SJSA1 (cell line): ENCODE results near the gene SLC25A44. TPM values are rescaled to one million over a fixed set of nuclear protein-coding genes. Genes with fewer than 3 reads are reported as not detected.

Experiments
- DNase-seq, 2 experiments: peaks; one replicate each; pipeline ENCODE4 v3.0.0-alpha.2; 2015 to 2020; ENCODE audit warnings: low spot score in 2 of 2, low read depth in 1 of 2
- H3K27ac ChIP-seq: fragments of 250-450 bp; sonication (Bioruptor Pico); 2 replicates; pipeline ENCODE4 v1.5.1; 2020; ENCODE audit warnings: mild to moderate bottlenecking, moderate library complexity
- H3K27me3 ChIP-seq: fragments of 250-450 bp; sonication (Bioruptor Pico); replicated peaks from 2 replicates; pipeline ENCODE4 v1.5.1; 2020; ENCODE audit warnings: mild to moderate bottlenecking, moderate library complexity
- H3K36me3 ChIP-seq: fragments of 250-450 bp; sonication (Bioruptor Pico); 2 replicates; pipeline ENCODE4 v1.5.1; 2020; ENCODE audit warnings: mild to moderate bottlenecking
- H3K4me1 ChIP-seq: fragments of 250-450 bp; sonication (Bioruptor Pico); replicated peaks from 2 replicates; pipeline ENCODE4 v1.6.1; 2021; ENCODE audit warnings: mild to moderate bottlenecking
- H3K4me3 ChIP-seq: fragments of 250-450 bp; sonication (Bioruptor Pico); 2 replicates; pipeline ENCODE4 v1.5.1; 2020; ENCODE audit warnings: mild to moderate bottlenecking
- H3K9me3 ChIP-seq: fragments of 250-450 bp; sonication (Bioruptor Pico); replicated peaks from 2 replicates; pipeline ENCODE4 v1.5.1; 2020; ENCODE audit warnings: mild to moderate bottlenecking
- total RNA-seq: library from RNA; depleted of rRNA; stranded (reverse); fragments of >200 nt; shearing (Covaris generic); gene quantifications from 2 replicates; pipeline ENCODE4 v1.2.3, GENCODE V29; 2014

Gene SLC25A44
- total RNA-seq, 1 experiment from 2014 or later, result 17.9 TPM

DNA sequence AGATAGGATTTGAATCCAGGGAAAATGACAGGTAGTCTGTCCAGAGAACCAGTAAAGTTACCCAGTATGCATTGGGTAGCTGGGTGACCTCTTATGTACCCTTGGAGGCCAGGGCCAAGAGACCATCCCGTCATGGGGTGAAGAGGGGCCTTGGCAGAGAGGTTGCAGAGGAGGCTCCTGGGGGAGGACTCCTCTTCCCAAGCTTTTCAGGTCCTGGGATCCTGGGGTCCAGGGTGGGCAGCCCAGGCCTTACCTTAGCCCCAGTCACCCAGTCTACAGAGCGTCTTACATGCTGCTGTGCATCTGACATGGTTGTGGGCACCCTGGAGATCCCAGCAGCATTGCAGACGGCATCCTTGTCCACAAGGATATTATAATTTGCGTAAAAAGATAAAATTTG lies 32.9 kb downstream of the SLC25A44 start:
- H3K9me3 ChIP-seq, result no peaks in the 10 kb centered on the region
- H3K4me3 ChIP-seq, result no peak overlapping the region
- no peak overlapping the region for H3K27ac ChIP-seq
- H3K4me1 ChIP-seq, result peaks cover 16% of the 10 kb centered on the region
- DNase-seq, result no peak
- no peaks in the 10 kb centered on the region for H3K27me3 ChIP-seq
- H3K36me3 ChIP-seq, result peaks cover 29% of the 10 kb centered on the region

- Histone ChIP-seq H3K4me1 (peaks cover 8% of the 10 kb centered on the region), H3K9me3 (no peaks in the 10 kb centered on the region)
Measured at GRCh38 chr1:156228501-156228900, 34.6 kb downstream of the SLC25A44 start.

GRCh38 chr1:156229809-156230472 lies 36.0 kb downstream of the SLC25A44 start:
- no peak for DNase-seq
- Histone ChIP-seq H3K4me1 (peaks cover 13% of the 10 kb centered on the region), H3K27me3 (no peaks in the 10 kb centered on the region), H3K27ac (no peak overlapping the region), H3K36me3 (peaks cover 17% of the 10 kb centered on the region), H3K9me3 (no peaks in the 10 kb centered on the region), H3K4me3 (no peak overlapping the region)

More at GRCh38 chr1:156228501-156228900, 34.6 kb downstream of the SLC25A44 start:
- Histone ChIP-seq H3K27ac (no peak overlapping the region), H3K4me3 (no peak overlapping the region), H3K36me3 (peaks cover 15% of the 10 kb centered on the region), H3K27me3 (no peaks in the 10 kb centered on the region)
- DNase-seq, result no peak

DNA sequence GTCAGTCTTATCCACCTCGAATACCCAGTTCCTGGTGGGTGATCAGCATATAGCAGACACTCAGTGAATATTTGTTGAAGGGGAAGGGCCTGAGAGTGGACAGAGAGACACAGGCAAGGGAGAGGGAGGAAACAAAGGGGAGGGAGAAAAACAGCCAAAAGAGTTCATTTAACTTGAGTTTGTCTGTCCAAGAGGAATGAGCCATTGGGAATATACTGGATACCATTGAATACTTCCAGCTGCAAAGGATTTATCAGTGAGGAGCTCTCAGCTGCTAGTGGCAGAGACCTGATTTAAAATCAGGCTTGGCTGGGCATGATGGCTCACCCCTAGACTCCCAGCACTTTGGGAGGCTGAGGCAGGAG lies 36.6 kb downstream of the SLC25A44 start:
- no peak overlapping the region for H3K27ac ChIP-seq
- H3K9me3 ChIP-seq, result no peaks in the 10 kb centered on the region
- peaks cover 17% of the 10 kb centered on the region for H3K36me3 ChIP-seq
- no peaks in the 10 kb centered on the region for H3K27me3 ChIP-seq
- no peak overlapping the region for H3K4me3 ChIP-seq
- H3K4me1 ChIP-seq, result peaks cover 13% of the 10 kb centered on the region
- no peak for DNase-seq

GRCh38 chr1:156232201-156232894 lies 38.4 kb downstream of the SLC25A44 start:
- no peak for DNase-seq
- H3K27me3 ChIP-seq, result no peaks in the 10 kb centered on the region
- peaks cover 13% of the 10 kb centered on the region for H3K4me1 ChIP-seq
- H3K27ac ChIP-seq, result no peak overlapping the region
- peaks cover 21% of the 10 kb centered on the region for H3K36me3 ChIP-seq
- H3K4me3 ChIP-seq, result no peak overlapping the region
- no peaks in the 10 kb centered on the region for H3K9me3 ChIP-seq

- H3K4me3 ChIP-seq, result no peak overlapping the region
- peak; percentile 75 to 89 for DNase-seq
- H3K27ac ChIP-seq, result peak overlapping the region; percentile 94
- no peaks in the 10 kb centered on the region for H3K27me3 ChIP-seq
- H3K9me3 ChIP-seq, result no peaks in the 10 kb centered on the region
- peaks cover 27% of the 10 kb centered on the region for H3K36me3 ChIP-seq
- peaks cover 13% of the 10 kb centered on the region for H3K4me1 ChIP-seq
Measured at GRCh38 chr1:156233426-156234127, 39.7 kb downstream of the SLC25A44 start.

- Histone ChIP-seq H3K36me3 (peaks cover 33% of the 10 kb centered on the region), H3K4me1 (peaks cover 13% of the 10 kb centered on the region), H3K4me3 (no peak overlapping the region), H3K27me3 (no peaks in the 10 kb centered on the region), H3K27ac (no peak overlapping the region), H3K9me3 (no peaks in the 10 kb centered on the region)
- DNase-seq, result no peak
Measured at GRCh38 chr1:156236164-156236563, 42.3 kb downstream of the SLC25A44 start.

DNA sequence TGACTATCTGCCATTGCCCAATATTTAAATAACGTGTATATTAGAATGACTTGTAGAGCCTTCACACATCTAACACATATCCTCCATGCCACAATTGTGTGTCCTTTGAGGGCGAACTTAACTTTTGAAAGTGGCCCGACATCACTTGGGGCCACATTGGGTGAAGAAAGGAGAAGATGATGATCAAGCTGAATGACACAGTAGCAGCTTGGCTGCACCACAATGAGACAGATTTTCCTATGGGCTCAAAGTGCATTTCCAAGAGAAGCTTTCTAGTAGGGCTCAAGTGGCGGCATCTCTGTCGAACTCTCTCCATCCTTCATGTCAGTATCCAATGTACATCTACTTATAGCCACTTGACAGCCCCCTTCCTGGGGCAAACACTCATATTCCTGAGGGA lies 44.3 kb downstream of the SLC25A44 start:
- Histone ChIP-seq H3K36me3 (peaks cover 33% of the 10 kb centered on the region), H3K4me3 (no peak overlapping the region), H3K9me3 (no peaks in the 10 kb centered on the region), H3K4me1 (peaks cover 9% of the 10 kb centered on the region), H3K27ac (no peak overlapping the region), H3K27me3 (no peaks in the 10 kb centered on the region)
- DNase-seq, result no peak

DNA sequence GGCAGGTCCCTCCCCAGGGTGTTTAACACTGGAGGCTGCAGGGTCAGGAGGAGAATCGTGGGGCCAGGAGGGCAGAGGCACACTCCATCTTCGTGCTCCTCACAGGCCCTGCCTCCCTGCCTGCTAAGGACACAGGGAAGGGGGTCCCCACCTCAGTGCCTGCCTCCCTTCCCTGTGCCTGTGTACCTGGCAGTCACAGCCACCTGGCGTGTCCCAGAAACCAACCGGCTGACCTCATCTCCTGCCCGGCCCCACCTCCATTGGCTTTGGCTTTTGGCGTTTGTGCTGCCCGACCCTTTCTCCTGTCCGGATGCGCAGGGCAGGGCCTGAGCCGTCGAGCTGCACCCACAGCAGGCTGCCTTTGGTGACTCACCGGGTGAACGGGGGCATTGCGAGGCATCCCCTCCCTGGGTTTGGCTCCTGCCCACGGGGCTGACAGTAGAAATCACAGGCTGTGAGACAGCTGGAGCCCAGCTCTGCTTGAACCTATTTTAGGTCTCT lies 47.5 kb downstream of the SLC25A44 start:
- H3K27ac ChIP-seq, result no peak overlapping the region
- H3K36me3 ChIP-seq, result peaks cover 19% of the 10 kb centered on the region
- no peak overlapping the region for H3K4me3 ChIP-seq
- H3K27me3 ChIP-seq, result peaks cover 15% of the 10 kb centered on the region
- DNase-seq, result no peak
- peaks cover 8% of the 10 kb centered on the region for H3K4me1 ChIP-seq
- H3K9me3 ChIP-seq, result no peaks in the 10 kb centered on the region

- no peaks in the 10 kb centered on the region for H3K9me3 ChIP-seq
- peaks cover 18% of the 10 kb centered on the region for H3K27me3 ChIP-seq
- no peak within 1 kb of the TSS for H3K27ac ChIP-seq
- H3K4me1 ChIP-seq, result peaks cover 8% of the 10 kb centered on the region
- DNase-seq, result no peak
- H3K4me3 ChIP-seq, result no peak within 1 kb of the TSS
- peaks cover 13% of the 10 kb centered on the region for H3K36me3 ChIP-seq
Measured at GRCh38 chr1:156241926-156242325, 48.0 kb downstream of the SLC25A44 start, which contains the start of gene BGLAP. Gene BGLAP, plus strand, starts transcription at chr1:156242184. Its CDS starts 48 bp downstream, at chr1:156242232.

- no peak for DNase-seq
- peaks cover 8% of the 10 kb centered on the region for H3K4me1 ChIP-seq
- no peaks in the 10 kb centered on the region for H3K9me3 ChIP-seq
- H3K4me3 ChIP-seq, result no peak overlapping the region
- no peak overlapping the region for H3K27ac ChIP-seq
- H3K27me3 ChIP-seq, result peaks cover 18% of the 10 kb centered on the region
- peaks cover 11% of the 10 kb centered on the region for H3K36me3 ChIP-seq
Measured at GRCh38 chr1:156242738-156243137, 48.8 kb downstream of the SLC25A44 start.

GRCh38 chr1:156244126-156244525 lies 50.2 kb downstream of the SLC25A44 start:
- peaks cover 18% of the 10 kb centered on the region for H3K27me3 ChIP-seq
- H3K27ac ChIP-seq, result no peak overlapping the region
- peaks cover 7% of the 10 kb centered on the region for H3K36me3 ChIP-seq
- H3K4me1 ChIP-seq, result peaks cover 8% of the 10 kb centered on the region
- DNase-seq, result no peak
- no peaks in the 10 kb centered on the region for H3K9me3 ChIP-seq
- H3K4me3 ChIP-seq, result no peak overlapping the region

GRCh38 chr1:156244712-156245111 lies 50.8 kb downstream of the SLC25A44 start:
- peaks cover 18% of the 10 kb centered on the region for H3K27me3 ChIP-seq
- peaks cover 8% of the 10 kb centered on the region for H3K4me1 ChIP-seq
- H3K36me3 ChIP-seq, result peaks cover 10% of the 10 kb centered on the region
- H3K27ac ChIP-seq, result no peak overlapping the region
- H3K4me3 ChIP-seq, result no peak overlapping the region
- no peak for DNase-seq
- H3K9me3 ChIP-seq, result no peaks in the 10 kb centered on the region
